GM19099 (cell line): ENCODE results near the gene RAD23A.

Source experiments
- POLR2A ChIP-seq: IDR thresholded peaks from 3 replicates; pipeline ENCODE4 v1.6.1; 2011; ENCODE audit warnings: low read depth; ENCODE audit not compliant: insufficient read length; ENCODE audit errors: extremely low read depth

RAD23A gene

DNA sequence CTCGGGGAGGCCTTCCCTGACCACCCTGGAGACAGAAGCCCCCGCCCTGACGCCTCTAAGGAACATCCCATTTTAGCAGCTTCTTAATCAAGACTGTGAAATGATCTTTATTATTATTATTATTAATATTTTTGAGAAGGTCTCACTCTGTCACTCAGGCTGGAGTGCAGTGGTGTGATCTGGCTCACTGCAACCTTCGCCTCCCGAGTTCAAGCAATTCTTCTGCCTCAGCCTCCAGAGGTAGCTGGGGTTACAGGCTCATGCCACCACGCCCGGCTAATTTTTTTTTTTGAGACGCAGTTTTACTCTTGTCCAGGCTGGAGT, 20.1 kb downstream of the RAD23A start:
- no peak for TF ChIP-seq POLR2A

DNA sequence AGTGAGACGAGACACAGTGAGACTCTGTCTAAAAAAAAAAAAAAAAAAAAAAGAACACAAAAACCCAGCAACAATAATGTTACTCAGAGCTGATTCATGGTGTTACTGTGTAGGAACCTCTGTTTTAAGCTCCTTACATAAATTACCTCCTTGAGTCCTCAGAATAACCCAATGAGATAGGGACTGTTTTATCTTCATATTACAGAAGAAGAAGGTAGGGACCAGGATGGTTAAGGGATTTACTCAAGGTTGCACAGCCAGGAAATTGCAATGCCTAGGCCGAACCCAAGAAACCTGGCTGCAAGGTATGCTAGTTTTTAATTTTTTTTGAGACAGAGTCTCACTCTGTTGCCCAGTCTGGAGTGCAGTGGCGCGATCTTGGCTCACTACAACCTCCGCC, 22.2 kb downstream of the RAD23A start:
- TF ChIP-seq POLR2A: no peak

DNA sequence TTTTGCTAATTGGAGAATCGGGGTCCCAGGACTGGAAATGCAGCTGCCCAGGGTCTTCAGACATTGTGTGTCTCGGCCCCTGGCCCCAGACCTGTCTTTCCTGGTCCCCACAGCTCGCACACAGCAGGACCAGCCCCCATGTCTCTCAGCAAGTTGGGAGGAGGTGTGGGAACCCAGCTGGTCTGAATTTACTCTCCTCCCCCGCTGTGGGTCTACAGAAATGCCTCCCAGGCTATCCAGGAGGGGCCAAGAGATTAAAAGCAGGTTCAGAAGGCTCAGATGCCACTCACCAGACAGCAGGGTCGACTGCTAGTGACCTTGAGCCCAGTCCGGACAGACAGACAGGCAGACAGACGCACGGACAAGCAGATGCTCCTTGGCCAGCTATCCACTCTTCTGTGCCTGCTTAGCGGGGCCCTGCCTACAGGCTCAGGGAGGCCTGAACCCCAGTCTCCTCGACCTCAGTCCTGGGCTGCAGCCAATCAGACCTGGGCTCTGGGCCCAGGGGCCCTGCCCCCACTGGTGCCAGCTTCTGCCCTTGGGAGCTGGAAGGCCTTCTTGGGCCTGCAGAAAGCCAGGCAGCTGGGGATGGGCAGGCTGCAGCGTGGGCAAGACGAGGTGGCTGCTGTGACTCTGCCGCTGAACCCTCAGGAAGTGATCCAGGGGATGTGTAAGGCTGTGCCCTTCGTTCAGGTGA, 23.8 kb downstream of the RAD23A start, which contains the start of gene DAND5:
Gene DAND5, plus strand, starts transcription at position 285 of the 697 bp plus-strand sequence. Its CDS starts 85 bp downstream, at position 370.
- no peak for TF ChIP-seq POLR2A

DNA sequence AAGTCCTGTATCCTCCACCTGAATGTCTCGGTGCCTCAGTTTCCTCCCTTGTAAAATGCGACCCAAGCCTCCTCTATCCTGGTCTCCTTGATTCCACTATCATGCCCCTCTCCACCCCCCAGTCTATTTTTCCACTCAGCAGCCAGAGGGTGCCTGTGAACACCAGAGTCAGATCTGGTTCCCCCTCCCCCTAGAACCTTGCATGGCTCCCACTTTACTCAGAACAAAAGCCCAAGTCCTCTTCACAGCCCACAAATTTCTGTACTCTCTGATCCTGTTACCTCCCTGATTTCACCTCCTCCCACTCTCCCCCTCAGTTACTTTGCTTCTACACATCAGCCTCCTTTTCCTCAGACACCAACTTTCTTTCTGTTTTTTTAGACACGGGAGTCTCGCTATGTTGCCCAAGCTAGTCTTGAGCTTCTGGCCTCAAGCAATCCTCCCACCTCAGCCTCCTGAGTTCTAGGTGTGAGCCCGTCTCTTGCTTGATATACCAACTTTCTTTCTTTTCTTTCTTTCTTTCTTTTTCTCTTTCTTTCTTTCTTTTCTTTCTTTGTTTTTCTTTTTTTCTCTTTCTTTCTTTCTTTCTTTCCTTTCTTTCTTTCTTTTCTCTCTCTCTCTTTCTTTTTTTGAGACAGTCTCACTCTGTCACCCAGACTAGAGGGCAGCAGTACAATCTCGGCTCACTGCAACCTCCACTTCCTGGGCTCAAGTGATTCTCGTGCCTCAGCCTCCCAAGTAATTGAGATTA, 24.6 kb downstream of the RAD23A start:
- TF ChIP-seq POLR2A: no peak

DNA sequence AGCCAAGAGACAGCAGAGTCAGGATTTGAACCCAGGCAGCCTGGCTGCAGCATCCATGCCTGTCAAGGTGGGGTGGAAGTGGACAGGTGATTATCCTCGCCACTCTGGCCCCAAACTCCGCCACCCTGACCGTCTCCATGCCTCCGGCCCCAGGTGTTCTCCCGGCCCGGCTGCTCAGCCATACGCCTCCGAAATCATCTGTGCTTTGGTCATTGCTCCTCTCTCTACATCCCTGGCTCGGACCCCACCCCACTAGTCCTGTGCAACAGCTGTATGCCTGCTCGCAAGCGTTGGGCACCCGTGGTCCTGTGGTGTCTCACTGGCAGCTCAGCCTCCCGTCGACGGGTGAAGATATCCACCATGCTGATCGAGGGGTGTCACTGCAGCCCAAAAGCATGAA, 27.6 kb downstream of the RAD23A start:
- TF ChIP-seq POLR2A: no peak

DNA sequence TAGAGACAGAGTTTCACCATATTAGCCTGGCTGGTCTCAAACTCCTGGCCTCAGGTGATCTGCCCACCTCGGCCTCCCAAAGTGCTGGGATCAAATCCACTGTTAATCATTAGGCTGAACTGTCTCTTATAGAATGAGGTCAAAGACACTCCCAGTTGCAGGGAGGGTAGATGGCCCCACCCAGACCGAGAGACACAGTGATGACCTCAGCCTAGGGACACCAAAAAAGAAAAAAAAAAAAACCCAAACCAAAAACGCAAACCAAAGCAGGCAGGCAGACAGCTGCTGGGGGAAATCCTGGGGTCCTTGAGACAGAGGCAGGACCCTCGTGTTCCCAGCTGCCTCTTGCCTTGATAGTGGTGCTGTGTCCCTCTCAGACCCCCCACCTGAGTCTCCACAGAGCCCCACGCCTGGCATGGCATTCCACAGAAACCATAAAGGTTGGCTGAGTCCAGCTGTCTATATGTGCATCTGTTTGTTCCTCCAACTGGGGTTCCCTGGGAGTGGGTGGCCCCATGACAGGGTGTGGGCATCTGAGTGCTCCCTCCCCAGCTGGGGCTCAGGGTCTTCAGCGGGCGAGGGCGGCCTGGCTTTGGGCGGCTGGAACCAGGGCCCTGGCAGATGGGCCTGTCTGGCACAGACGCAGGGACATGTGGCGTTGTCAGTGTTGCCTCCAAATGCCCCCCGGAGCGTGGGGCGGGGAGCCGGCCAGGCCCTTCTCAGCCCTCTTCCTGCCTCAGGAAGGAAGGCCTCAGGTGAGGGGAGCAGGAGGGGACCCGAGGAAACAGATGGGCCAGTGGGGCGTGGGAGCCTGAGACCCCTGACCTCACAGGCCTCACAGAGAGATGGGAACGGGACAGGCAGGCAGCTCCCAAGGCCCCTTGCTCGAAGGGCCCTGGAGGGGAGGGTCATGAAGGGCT, 28.9 kb downstream of the RAD23A start:
- TF ChIP-seq POLR2A: no peak

DNA sequence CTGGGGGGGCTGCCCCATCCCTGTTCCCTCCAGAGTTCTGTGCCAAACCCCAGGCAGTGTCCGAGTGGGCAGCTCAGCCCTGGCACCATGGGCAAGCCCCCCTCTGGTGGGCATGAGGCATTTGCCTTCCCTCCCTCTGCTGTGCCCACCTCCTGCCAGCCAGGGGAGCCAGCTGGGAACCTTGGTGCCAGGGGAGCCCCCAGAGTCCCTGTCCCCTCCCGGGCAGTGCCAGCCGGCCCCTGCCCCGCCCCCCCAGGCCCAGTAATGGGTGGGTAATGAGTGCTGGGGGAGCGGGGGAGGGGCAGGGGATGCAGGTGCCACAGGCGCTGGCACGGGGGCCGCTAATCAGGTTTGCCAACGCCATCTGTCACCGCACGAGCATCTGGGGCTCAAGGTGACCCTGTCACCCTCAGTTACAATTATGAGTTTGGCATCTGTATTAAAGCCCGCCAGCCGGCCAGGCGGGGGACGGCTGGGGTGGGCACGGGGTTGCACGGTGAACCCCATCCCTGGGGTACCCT, 29.6 kb downstream of the RAD23A start:
- no peak for TF ChIP-seq POLR2A

DNA sequence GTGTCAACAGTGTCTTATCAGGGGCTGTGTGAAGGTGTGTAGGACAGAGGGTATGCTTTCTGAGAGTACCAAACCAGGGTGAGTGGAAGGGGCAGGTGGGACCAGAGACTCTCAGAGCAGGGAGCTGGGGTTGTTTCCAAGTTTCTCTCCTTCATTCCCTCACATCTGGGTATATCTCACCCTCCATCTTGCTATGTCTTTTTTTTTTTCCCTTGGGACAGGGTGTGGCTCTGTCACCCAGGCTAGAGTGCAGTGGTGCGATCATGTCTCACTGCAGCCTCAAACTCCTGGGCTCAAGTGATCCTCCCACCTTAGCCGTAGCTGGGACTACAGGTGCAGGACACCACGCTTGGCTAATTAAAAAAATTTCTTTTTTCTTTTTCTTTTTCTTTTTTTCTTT, 34.3 kb downstream of the RAD23A start:
- no peak for TF ChIP-seq POLR2A

DNA sequence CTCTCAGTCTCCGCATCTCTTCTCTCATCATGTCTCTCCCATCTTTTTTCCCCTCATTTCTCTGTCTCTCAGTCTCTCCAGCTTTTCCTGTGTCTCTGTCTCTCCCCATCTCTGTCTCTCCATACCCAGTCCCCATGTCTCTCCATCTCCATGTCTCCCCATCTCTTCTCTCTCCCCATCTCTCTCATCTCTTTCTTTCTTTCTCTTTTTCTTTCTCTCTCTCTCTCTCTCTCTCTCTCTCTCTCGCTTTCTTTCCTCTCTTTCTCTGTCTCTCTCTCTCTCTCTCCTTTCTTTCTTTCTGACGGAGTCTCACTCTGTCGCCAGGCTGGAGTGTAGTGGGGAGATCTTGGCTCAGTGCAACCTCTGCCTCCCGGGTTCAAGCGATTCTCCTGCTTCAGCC, 37.0 kb downstream of the RAD23A start:
- no peak for TF ChIP-seq POLR2A

DNA sequence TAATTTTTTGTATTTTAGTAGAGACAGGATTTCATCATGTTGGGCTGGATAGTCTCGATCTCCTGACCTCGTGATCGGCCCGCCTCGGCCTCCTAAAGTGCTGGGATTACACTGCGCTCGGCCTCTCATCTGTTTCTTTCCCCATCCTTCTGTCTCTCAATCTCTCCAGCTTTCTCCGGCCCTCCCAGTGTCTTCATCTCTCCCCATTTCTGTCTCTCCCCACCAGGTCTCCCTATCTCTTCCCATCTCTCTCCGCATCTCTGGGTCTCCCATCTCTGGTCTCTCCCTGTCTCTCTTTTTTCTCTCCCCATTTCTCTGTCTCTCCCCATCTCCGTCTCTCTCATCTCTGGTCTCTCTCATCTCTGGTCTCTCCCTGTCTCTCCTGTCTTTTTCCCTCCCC, 37.4 kb downstream of the RAD23A start:
- no peak for TF ChIP-seq POLR2A

DNA sequence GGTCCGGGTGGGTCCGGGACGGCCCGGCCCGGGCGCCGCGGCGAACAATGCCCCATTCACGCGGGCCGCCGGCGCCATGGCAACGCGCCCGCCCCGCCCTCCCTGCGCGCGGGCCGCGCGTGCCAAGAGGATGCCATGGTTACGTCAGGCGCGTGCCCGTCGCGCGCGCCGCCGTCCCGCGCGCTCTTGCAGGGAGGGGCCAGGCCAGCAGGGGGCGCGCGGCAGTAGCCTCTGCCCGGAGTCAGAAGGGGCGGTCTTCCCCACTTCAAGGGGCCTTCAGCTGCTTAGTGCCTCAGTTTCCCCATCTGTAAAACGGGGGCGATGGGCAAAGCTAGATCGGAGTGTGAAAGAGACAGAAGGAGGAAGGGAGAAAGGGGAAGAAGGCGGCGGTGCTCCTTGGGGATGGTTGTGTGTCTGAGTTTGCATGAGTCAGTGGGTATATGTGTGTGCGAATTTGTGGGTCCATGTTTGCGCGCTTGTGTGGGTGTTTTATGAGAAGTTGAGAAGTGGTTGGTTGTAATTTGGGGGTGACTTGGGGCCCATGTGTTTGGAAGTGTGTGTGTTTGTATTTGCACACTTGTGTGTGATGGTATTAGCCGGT, 38.0 kb downstream of the RAD23A start:
- no peak for TF ChIP-seq POLR2A

DNA sequence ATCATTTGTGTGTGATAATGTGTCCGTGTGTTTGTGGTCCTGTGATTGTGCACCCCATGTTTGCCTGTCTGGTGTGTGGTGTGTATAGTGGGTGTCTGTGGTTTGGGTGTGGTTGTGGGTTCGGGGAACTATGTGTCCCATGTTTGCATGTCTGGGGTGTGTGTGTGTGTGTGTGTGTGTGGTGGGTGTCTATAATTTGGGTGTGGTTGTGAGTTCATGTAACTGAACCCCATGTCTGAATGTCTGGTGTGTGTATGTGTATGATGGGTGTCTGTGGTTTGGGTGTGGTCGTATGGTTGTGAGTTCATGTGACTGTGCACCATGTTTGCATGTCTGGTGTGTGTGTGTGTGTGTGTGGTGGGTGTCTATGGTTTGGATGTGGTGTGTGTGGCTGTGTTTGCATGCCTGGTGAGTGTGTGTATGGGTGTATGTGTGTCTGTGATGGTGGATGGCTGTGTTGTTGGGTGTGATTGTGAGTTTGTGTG, 38.5 kb downstream of the RAD23A start:
- TF ChIP-seq POLR2A: no peak

DNA sequence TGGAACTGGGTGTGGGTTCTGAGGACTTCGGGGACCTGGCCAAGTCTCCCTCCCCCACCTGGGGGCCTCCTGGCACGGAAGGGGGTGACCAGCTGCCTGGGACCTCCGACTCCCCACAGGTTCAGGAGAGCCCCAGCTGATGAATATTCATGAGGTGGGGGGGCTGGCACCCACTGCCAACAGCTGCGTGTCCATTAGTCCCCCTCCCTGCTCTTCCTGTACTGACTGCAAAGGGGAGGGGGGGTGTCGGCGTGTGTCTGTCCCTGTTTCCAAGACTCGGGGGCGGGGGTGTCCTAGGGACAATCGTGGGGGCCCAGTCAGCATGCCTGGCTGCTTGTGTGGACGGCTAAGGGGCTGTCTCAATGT, 39.0 kb downstream of the RAD23A start:
- TF ChIP-seq POLR2A: no peak

DNA sequence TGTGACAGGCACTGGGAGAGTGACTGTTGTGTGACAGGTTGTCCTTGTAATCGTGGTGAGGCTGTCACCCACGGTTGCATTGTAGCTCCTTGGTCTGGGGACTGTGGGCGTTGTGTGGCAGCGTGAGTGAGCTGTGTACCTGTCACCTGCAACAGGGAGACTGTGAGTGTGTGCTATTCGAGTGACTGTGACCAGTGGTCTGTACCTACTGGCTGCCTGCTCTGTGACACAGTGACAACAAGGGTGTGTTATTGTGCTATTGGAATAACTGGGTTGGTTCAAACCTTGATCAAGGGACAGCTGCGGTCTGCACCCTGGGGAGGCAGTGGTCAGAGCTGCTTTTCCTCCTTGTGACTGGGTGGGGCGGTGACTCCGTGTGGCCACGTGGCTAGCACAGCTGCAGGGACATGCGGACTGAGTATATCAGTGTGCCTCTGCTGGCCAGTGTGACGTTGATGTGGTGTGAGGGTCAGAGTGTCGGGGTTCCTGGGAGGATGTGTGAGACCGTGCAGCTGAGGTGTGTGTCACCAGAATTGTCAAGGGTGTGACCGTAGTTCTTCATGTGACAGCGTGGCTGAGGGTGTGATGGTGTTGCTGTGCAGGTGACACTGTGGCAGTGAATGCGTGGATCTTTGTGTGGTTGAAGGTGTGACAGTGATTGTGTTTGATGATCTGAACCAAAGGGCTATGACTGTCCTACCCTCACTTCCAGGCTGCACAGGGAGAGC, 39.6 kb downstream of the RAD23A start:
- no peak for TF ChIP-seq POLR2A
